GM23248 (cell line): ENCODE measurements around the gene RGPD5.
"Not testable (repeated sequence)": the region's sequence is repeated elsewhere in the genome, so short reads cannot be mapped to it uniquely, and the experiment has no call there.

ENCODE experiments used
- EZH2 ChIP-seq: fragments of 200-600 bp; sonication (generic); IDR thresholded peaks from 2 replicates; pipeline ENCODE4 v1.6.1; 2018; ENCODE audit warnings: antibody characterized with exemption, mild to moderate bottlenecking; ENCODE audit not compliant: insufficient read depth, poor library complexity, severe bottlenecking
- EZH2phosphoT487 ChIP-seq: fragments of 200-600 bp; sonication (generic); IDR thresholded peaks from 2 replicates; pipeline ENCODE4 v1.6.1; 2018; ENCODE audit warnings: antibody characterized with exemption, moderate library complexity, mild to moderate bottlenecking, low read depth; ENCODE audit not compliant: insufficient read depth

DNA sequence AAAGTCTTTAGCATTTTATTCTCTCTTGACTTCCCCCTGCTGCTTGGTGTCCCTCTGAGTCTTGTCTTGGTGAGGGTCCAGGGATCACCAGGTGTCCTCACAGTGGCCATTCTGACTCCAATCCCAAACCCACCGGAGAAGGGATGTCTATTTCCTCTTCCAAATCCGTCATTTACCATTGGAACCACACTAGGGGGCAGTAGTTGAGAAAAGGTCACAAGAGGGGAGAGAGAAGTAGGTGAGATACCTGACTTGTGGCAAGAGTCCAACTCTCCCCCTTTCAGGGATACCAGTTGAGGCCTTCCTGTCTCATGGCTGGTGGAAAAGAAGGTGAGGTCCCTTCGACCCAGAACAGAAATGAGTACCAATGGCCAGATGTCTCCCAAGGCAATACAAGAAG is 82.5 kb downstream of the RGPD5 start:
- not testable (repeated sequence) for TF ChIP-seq EZH2, EZH2phosphoT487
